BLaER1 treated with 17β-estradiol and CSF1 and Interleukin-3, amounts not matched to agents 10 nM and 100 nM (cell line): ENCODE results near the gene DNTT.

Source experiments
- H3K27ac ChIP-seq, 11 experiments: shearing (Covaris generic); formaldehyde crosslinking; 2 replicates each; pipeline ENCODE4 v1.8.1; 2022
- H3K27me3 ChIP-seq, 11 experiments: shearing (Covaris generic); formaldehyde crosslinking; 2 replicates each; pipeline ENCODE4 v1.8.1; 2022
- H3K36me3 ChIP-seq, 11 experiments: shearing (Covaris generic); formaldehyde crosslinking; 2 replicates each; pipeline ENCODE4 v1.8.1; 2022
- H3K4me1 ChIP-seq, 10 experiments: shearing (Covaris generic); formaldehyde crosslinking; 2 replicates each; pipeline ENCODE4 v1.8.1; 2022
- H3K4me2 ChIP-seq, 11 experiments: shearing (Covaris generic); formaldehyde crosslinking; 2 replicates each; pipeline ENCODE4 v1.8.1; 2022
- H3K4me3 ChIP-seq, 10 experiments: shearing (Covaris generic); formaldehyde crosslinking; 2 replicates each; pipeline ENCODE4 v1.8.1; 2022
- H3K9ac ChIP-seq, 11 experiments: shearing (Covaris generic); formaldehyde crosslinking; 2 replicates each; pipeline ENCODE4 v1.8.1; 2022
- H3K9me3 ChIP-seq, 11 experiments: shearing (Covaris generic); formaldehyde crosslinking; replicated peaks in 1 of 11; 2 replicates each; pipeline ENCODE4 v1.8.1; 2022
- H4K20me1 ChIP-seq, 11 experiments: shearing (Covaris generic); formaldehyde crosslinking; 2 replicates each; pipeline ENCODE4 v1.8.1; 2022
- Cebpa-rat ChIP-seq, 11 experiments: shearing (Covaris generic); IDR thresholded peaks; 2 replicates each; pipeline ENCODE4 v1.8.1; 2022

The DNTT gene

DNA sequence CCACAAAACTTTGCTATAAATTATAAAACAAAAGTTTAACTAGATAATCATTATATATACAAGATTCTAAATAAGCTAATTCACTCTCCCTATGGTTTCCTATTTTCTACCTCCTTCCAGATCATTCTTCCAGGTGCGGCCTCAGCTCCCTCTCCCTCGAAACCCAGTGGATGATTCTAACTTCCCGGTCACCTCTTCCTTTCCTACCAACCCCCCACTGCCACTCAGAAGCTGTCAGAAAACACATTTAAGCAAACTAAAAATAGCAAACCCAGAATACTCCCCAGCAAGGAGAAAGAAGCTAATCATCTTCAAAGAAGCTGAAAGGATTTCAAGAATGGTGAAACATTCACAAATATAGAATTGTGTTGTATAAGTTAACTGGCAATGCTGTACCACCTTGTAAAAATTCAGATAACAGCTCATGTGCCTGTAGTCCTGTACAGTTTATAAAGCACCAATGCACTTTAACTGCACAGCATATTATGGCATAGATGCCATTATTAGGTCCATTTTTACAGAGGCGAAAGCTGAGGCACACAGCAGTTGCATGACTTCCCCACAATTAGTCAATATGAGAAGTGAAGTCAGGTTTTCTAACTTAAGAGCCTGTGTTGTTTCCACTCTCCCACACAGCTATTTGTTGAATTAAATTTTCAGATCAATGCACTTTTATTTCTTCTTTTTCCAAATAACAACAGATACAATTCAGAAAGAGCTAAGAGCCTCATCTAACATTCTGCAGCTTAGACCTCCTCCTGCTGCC is 13.7 kb upstream of the DNTT start:
- no peaks in the 10 kb centered on the region for H3K27me3 ChIP-seq
- H3K27ac ChIP-seq = peak overlapping the region in 8 of 11 experiments; percentile 24 to 86 (median 51); a peak in 16 of 22 replicates
- no peaks in the 10 kb centered on the region for H3K36me3 ChIP-seq
- peak overlapping the region in 1 of 10 experiments; percentile 21; a peak in 2 of 20 replicates for H3K4me3 ChIP-seq
- H3K9me3 ChIP-seq = no peaks in the 10 kb centered on the region
- no peaks in the 10 kb centered on the region for H4K20me1 ChIP-seq
- H3K9ac ChIP-seq = peak overlapping the region in 9 of 11 experiments; percentile 9 to 53 (median 26); a peak in 12 of 22 replicates
- peak overlapping the region; percentile 73 to 98 (median 85) for H3K4me2 ChIP-seq
- no peak for TF ChIP-seq Cebpa-rat (IDR thresholded peaks at IDR 0.05)
- peaks cover 71 to 100% (median 96%) of the 10 kb centered on the region in 10 experiments for H3K4me1 ChIP-seq

DNA sequence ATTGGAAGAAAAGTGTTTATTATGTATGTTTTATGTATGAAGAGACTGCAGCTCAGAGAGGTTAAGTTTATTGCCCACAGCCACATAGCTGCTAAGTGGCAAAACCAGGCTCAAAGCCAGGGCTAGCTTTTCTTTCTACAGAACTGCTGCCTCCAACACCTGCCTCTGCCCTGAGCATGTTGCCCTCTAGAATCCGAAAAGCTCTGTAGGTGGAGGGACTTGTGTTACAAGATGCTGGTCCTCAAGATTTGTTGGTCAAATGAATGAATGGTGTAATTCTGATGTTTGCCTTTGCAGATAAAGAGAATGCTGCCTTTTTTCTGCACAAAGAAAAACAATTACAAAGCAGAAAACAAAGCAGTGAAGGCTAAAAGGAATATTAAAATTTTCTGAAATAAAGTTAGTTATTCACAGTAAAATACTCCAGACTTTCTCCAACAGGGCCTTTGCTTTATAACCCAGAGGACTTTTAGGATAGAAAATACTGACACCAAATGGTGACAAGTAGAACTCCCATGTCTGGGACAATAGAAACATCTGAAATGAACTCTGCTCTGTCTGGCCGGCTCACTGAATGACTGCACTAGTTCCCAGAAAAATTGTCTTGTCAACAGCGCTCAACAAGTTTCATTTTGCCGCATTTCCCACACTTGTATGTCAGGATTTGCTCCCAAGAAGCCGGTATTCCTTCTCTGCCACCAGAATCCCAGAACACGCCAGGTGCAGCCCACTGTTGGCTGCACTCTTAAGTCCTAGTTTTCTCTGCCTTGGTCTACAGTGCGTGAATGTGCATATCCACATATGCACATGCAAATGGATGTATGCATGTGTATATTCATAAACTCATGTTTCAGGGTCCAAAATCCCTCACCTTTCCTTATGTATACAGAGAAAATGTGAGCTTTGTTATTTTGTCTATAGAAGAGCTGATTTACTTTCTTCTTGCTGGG is 11.0 kb upstream of the DNTT start:
- Histone ChIP-seq H3K27ac (peak overlapping the region in 9 of 11 experiments; percentile 4 to 94 (median 68); a peak in 11 of 22 replicates), H3K27me3 (no peaks in the 10 kb centered on the region), H3K4me1 (peaks cover 71 to 100% (median 96%) of the 10 kb centered on the region in 10 experiments), H4K20me1 (no peaks in the 10 kb centered on the region), H3K4me3 (peak overlapping the region in 2 of 10 experiments; percentile 32 to 33; a peak in 4 of 20 replicates), H3K4me2 (peak overlapping the region; percentile 74 to 98 (median 92)), H3K9me3 (no peaks in the 10 kb centered on the region), H3K36me3 (peaks cover 0 to 6% (median 0%) of the 10 kb centered on the region in 11 experiments; a peak in 1 of 22 replicates), H3K9ac (peak overlapping the region in 6 of 11 experiments; percentile 48 to 59 (median 54); a peak in 14 of 22 replicates)
- TF ChIP-seq Cebpa-rat (IDR thresholded peaks at IDR 0.05) = no peak

DNA sequence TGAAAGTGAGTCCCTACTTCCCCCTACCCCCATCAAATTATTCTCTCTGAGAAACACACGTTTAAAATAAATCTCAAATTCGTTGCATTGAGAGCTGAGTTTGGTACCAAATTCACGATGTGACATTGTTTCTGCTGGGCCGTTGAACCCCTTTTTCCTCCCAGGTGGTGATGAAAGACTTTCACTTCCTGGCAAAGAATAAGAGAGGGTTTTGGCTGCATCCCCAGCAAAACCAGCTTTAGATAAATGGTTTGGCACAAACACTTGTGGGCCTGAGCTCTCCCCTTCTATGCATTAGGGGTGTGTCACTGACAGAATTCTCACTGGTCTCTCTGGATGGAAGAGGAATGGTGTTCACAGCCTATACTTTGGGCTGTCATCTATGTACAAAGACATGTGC is 8.8 kb upstream of the DNTT start:
- Histone ChIP-seq H3K4me2 (peak overlapping the region; percentile 15 to 98 (median 92); a peak in 20 of 22 replicates), H3K9ac (peak overlapping the region in 7 of 11 experiments; percentile 11 to 86 (median 82); a peak in 10 of 22 replicates), H3K27me3 (no peaks in the 10 kb centered on the region), H3K4me3 (peak overlapping the region in 7 of 10 experiments; percentile 11 to 89 (median 28); a peak in 8 of 20 replicates), H3K36me3 (peaks cover 0 to 12% (median 0%) of the 10 kb centered on the region in 11 experiments; a peak in 1 of 22 replicates), H4K20me1 (no peaks in the 10 kb centered on the region), H3K9me3 (no peaks in the 10 kb centered on the region), H3K4me1 (peaks cover 72 to 100% (median 96%) of the 10 kb centered on the region in 10 experiments), H3K27ac (peak overlapping the region in 8 of 11 experiments; percentile 54 to 94 (median 88); a peak in 15 of 22 replicates)
- TF ChIP-seq Cebpa-rat (IDR thresholded peaks at IDR 0.05) = no peak

DNA sequence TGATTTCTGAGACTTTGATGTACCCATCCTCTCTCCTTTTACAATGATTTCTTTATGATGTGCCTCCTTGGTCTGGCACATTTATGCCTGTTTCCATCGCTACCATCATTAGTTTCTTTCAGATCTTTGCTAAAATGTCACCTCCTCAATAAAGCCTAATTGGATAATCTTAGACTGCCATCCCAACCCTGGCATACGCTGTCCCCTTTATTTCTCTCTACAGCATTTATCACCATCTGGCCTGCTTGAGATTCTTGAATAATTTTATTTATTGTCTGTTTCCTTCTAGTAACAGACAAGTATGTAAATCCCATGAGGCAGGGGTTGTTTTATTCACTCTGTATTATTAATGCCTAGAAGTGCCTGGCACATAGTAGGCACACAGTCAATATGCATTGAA is 6.7 kb upstream of the DNTT start:
- TF ChIP-seq Cebpa-rat (IDR thresholded peaks at IDR 0.05) = no peak
- Histone ChIP-seq H3K27ac (peak overlapping the region in 9 of 11 experiments; percentile 54 to 94 (median 87); a peak in 18 of 22 replicates), H4K20me1 (no peaks in the 10 kb centered on the region), H3K9ac (peak overlapping the region in 9 of 11 experiments; percentile 18 to 86 (median 74); a peak in 18 of 22 replicates), H3K9me3 (no peaks in the 10 kb centered on the region), H3K4me2 (peak overlapping the region; percentile 84 to 98 (median 94)), H3K36me3 (peaks cover 0 to 15% (median 0%) of the 10 kb centered on the region in 11 experiments; a peak in 1 of 22 replicates), H3K27me3 (no peaks in the 10 kb centered on the region), H3K4me1 (peaks cover 80 to 100% (median 98%) of the 10 kb centered on the region in 10 experiments), H3K4me3 (peak overlapping the region in 6 of 10 experiments; percentile 7 to 89 (median 58); a peak in 11 of 20 replicates)

DNA sequence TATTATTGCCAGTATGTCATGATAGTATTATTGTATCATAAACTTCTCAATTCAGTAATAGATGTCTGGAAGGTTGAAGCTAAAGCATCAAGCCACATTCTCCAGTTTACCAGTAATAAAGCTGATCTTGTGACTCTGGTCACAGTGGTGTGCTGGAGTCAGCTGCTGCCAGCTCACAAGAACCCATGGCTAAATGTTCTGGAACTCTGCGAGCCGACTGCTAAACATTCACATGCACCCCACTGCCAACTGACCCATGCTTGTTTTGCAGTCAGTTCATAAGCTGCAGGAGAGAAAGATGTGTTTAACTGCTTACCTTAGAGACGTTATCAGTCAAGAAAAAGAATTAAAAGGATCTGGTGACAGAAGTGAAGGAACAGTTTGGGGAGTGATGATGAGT is 5.9 kb upstream of the DNTT start:
- TF ChIP-seq Cebpa-rat (IDR thresholded peaks at IDR 0.05) = no peak

DNA sequence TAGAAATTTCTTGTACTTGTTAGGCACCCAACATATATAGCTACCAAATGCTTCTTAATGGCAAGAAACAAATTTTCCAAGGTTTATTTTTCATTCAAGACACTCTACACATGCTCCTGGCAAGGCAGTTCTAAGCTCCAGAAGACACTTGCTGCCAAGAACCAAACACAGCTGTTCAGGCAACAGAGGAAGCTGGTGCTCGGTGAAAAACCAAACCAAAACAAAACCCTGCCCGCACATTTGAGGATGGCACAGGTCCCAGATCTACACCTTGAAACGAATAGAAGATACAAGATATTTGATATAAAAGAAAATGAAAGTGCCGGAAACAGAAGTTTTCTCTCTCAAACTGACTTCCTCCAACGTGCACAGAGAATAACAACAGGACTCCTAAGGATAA is 4.9 kb upstream of the DNTT start:
- Histone ChIP-seq H3K27me3 (no peaks in the 10 kb centered on the region), H4K20me1 (no peaks in the 10 kb centered on the region), H3K9ac (peak overlapping the region in 9 of 11 experiments; percentile 53 to 86 (median 82); a peak in 19 of 22 replicates), H3K4me1 (peaks cover 89 to 100% (median 99%) of the 10 kb centered on the region in 10 experiments), H3K36me3 (peaks cover 0 to 16% (median 0%) of the 10 kb centered on the region in 11 experiments; a peak in 1 of 22 replicates), H3K4me2 (peak overlapping the region; percentile 84 to 98 (median 94)), H3K27ac (peak overlapping the region in 9 of 11 experiments; percentile 54 to 94 (median 87); a peak in 18 of 22 replicates), H3K9me3 (no peaks in the 10 kb centered on the region), H3K4me3 (peak overlapping the region; percentile 7 to 89 (median 50); a peak in 19 of 20 replicates)
- no peak for TF ChIP-seq Cebpa-rat (IDR thresholded peaks at IDR 0.05)

More for the DNA sequence above, 5.9 kb upstream of the DNTT start:
- H3K4me1 ChIP-seq = peaks cover 89 to 100% (median 100%) of the 10 kb centered on the region in 10 experiments
- H3K4me2 ChIP-seq = peak overlapping the region; percentile 84 to 98 (median 94)
- no peaks in the 10 kb centered on the region for H4K20me1 ChIP-seq
- peak overlapping the region in 10 of 11 experiments; percentile 18 to 86 (median 69); a peak in 17 of 22 replicates for H3K9ac ChIP-seq
- no peaks in the 10 kb centered on the region for H3K9me3 ChIP-seq
- peak overlapping the region; percentile 1 to 94 (median 68); a peak in 20 of 22 replicates for H3K27ac ChIP-seq
- H3K27me3 ChIP-seq = no peaks in the 10 kb centered on the region
- peak overlapping the region in 6 of 10 experiments; percentile 7 to 89 (median 58); a peak in 9 of 20 replicates for H3K4me3 ChIP-seq
- H3K36me3 ChIP-seq = peaks cover 0 to 15% (median 0%) of the 10 kb centered on the region in 11 experiments; a peak in 1 of 22 replicates

DNA sequence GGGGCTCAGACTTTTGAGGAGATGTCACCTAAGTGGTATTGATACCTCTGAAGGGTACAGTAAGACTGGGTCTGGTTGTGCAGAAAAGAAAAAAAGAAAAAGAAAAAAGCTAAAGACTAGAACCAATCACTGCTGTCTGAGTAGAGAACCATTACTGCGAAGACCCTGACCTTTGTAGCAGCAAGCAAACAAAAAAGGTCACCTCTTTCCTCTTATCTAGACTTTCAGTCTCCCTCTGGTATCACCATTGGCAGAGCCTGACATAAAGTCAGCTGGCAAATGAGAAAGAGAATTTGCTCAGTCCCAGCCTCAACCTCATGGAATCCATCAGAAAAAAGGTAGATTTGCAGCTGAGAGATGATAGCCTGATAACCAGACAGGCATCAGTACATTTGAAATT is 2.6 kb upstream of the DNTT start:
- Histone ChIP-seq H3K36me3 (peaks cover 0 to 38% (median 0%) of the 10 kb centered on the region in 11 experiments; a peak in 2 of 22 replicates), H3K9ac (peak overlapping the region in 9 of 11 experiments; percentile 8 to 86 (median 82); a peak in 16 of 22 replicates), H3K4me2 (peak overlapping the region; percentile 84 to 98 (median 94)), H3K27ac (peak overlapping the region in 9 of 11 experiments; percentile 23 to 94 (median 87); a peak in 17 of 22 replicates), H4K20me1 (no peaks in the 10 kb centered on the region), H3K9me3 (no peaks in the 10 kb centered on the region), H3K4me3 (peak overlapping the region in 5 of 10 experiments; percentile 10 to 89 (median 68); a peak in 7 of 20 replicates), H3K27me3 (no peaks in the 10 kb centered on the region), H3K4me1 (peaks cover 75 to 100% (median 96%) of the 10 kb centered on the region in 10 experiments)
- no peak for TF ChIP-seq Cebpa-rat (IDR thresholded peaks at IDR 0.05)
